IMR-90 (cell line): Measurements from ENCODE around the gene ARPP21. TPM values are rescaled to one million over a fixed set of nuclear protein-coding genes. Genes with fewer than 3 reads are reported as not detected.

Source experiments
- ATAC-seq: fragments of 200-7000 bp; cut with Tn5 transposase; 2 replicates; pipeline ENCODE4 v1.9.1; 2020; ENCODE audit warnings: low read depth, mild to moderate bottlenecking, moderate library complexity
- BruUV-seq: library from RNA; stranded (reverse); fragments of 400-500 nt; replicated peaks from 2 replicates; lab custom pipeline; 2021; lab: Mats Ljungman, UMichigan
- CTCF ChIA-PET: fragments of 300-600 bp; formaldehyde crosslinking; extraction: SDS; loops from one replicate; lab custom pipeline; 2021; ENCODE audit warnings: antibody characterized with exemption; lab: Yijun Ruan, JAX
- POLR2A ChIA-PET: fragments of 300-600 bp; sonication (Branson Sonifier 250); formaldehyde crosslinking; loops from one replicate; lab custom pipeline; 2022; ENCODE audit warnings: antibody characterized with exemption; ENCODE audit not compliant: unreplicated experiment; lab: Charles Lee
- DNase-seq: peaks from one replicate; pipeline ENCODE4 v3.0.0; 2013
- H2AFZ ChIP-seq: replicated peaks from 2 replicates; pipeline ENCODE3; 2013; ENCODE audit warnings: low read length, mild to moderate bottlenecking; ENCODE audit not compliant: poor library complexity
- H2AK5ac ChIP-seq: 2 replicates; pipeline ENCODE4 v1.6.1; 2013; ENCODE audit warnings: low read depth, low read length, inconsistent platforms
- H2AK9ac ChIP-seq: replicated peaks from 2 replicates; pipeline ENCODE3; 2013; ENCODE audit warnings: mild to moderate bottlenecking, low read depth, low read length, moderate library complexity; ENCODE audit not compliant: poor library complexity
- H2BK120ac ChIP-seq: 2 replicates; pipeline ENCODE4 v1.6.1; 2013; ENCODE audit warnings: low read depth, low read length, inconsistent platforms
- H2BK15ac ChIP-seq: 3 replicates; pipeline ENCODE4 v1.6.1; 2013; ENCODE audit warnings: low read depth, low read length, inconsistent platforms
- H2BK20ac ChIP-seq: 2 replicates; pipeline ENCODE4 v1.6.1; 2013; ENCODE audit warnings: low read depth, mild to moderate bottlenecking, inconsistent platforms, low read length, moderate library complexity
- H2BK5ac ChIP-seq: 2 replicates; pipeline ENCODE4 v1.6.1; 2013; ENCODE audit warnings: mild to moderate bottlenecking, low read depth, low read length, inconsistent platforms; ENCODE audit not compliant: poor library complexity, severe bottlenecking
- H3K14ac ChIP-seq: replicated peaks from 2 replicates; pipeline ENCODE4 v1.6.1; 2013; ENCODE audit warnings: low read depth, low read length, inconsistent platforms
- H3K18ac ChIP-seq: 2 replicates; pipeline ENCODE4 v1.6.1; 2013; ENCODE audit warnings: low read depth, low read length, control low read depth
- H3K23ac ChIP-seq: 2 replicates; pipeline ENCODE4 v1.6.1; 2013; ENCODE audit warnings: low read depth, low read length, inconsistent platforms
- H3K27ac ChIP-seq: 2 replicates; pipeline ENCODE4 v1.5.1; 2013; ENCODE audit warnings: mild to moderate bottlenecking, control low read depth, low read length; ENCODE audit not compliant: insufficient read depth
- H3K27me3 ChIP-seq: 2 replicates; pipeline ENCODE4 v1.6.1; 2013; ENCODE audit warnings: low read length; ENCODE audit not compliant: control insufficient read depth, insufficient read depth
- H3K36me3 ChIP-seq: 2 replicates; pipeline ENCODE4 v1.6.1; 2013; ENCODE audit warnings: low read length, mixed read lengths; ENCODE audit not compliant: control insufficient read depth, insufficient read depth
- H3K4ac ChIP-seq: 2 replicates; pipeline ENCODE4 v1.6.1; 2013; ENCODE audit warnings: low read depth, low read length, inconsistent platforms
- H3K4me1 ChIP-seq: 2 replicates; pipeline ENCODE4 v1.6.1; 2013; ENCODE audit warnings: low read length, mixed read lengths; ENCODE audit not compliant: control insufficient read depth, insufficient read depth
- H3K4me2 ChIP-seq: 2 replicates; pipeline ENCODE4 v1.6.1; 2013; ENCODE audit warnings: low read depth, mild to moderate bottlenecking, control low read depth, low read length, moderate library complexity
- H3K4me3 ChIP-seq: 2 replicates; pipeline ENCODE4 v1.5.1; 2013; ENCODE audit warnings: low read depth, mild to moderate bottlenecking, control low read depth, low read length, moderate library complexity; ENCODE audit not compliant: insufficient read depth
- H3K56ac ChIP-seq: 2 replicates; pipeline ENCODE4 v1.6.1; 2013; ENCODE audit warnings: low read length, inconsistent platforms; ENCODE audit not compliant: insufficient read depth; ENCODE audit errors: extremely low read depth
- H3K79me1 ChIP-seq, 2 experiments: 2 replicates each; pipeline ENCODE4 v1.6.1; 2013; ENCODE audit warnings: low read length in 2 of 2, inconsistent platforms in 1 of 2, low read depth in 1 of 2
- H3K9ac ChIP-seq: 2 replicates; pipeline ENCODE4 v1.6.1; 2013; ENCODE audit warnings: low read depth, low read length, control low read depth
- H3K9me1 ChIP-seq: 2 replicates; pipeline ENCODE4 v1.6.1; 2013; ENCODE audit warnings: low read length, inconsistent platforms; ENCODE audit not compliant: insufficient read depth
- H3K9me3 ChIP-seq: 2 replicates; pipeline ENCODE4 v1.6.1; 2013; ENCODE audit warnings: low read length; ENCODE audit not compliant: control insufficient read depth, insufficient read depth
- H4K20me1 ChIP-seq: 2 replicates; pipeline ENCODE4 v1.6.1; 2013; ENCODE audit warnings: low read length, inconsistent platforms; ENCODE audit not compliant: insufficient read depth
- H4K5ac ChIP-seq: 2 replicates; pipeline ENCODE4 v1.6.1; 2013; ENCODE audit warnings: mild to moderate bottlenecking, low read depth, low read length, control low read depth
- H4K8ac ChIP-seq, 2 experiments: 2 replicates each; pipeline ENCODE4 v1.6.1; 2013; ENCODE audit warnings: low read depth in 2 of 2, low read length in 2 of 2, control low read depth in 1 of 2, inconsistent platforms in 1 of 2
- H4K91ac ChIP-seq: 2 replicates; pipeline ENCODE4 v1.6.1; 2013; ENCODE audit warnings: low read depth, low read length, inconsistent platforms; ENCODE audit not compliant: insufficient read depth
- BHLHE40 ChIP-seq: fragments of 150-350 bp; IDR thresholded peaks from 2 replicates; pipeline ENCODE4 v1.6.1; 2016; ENCODE audit warnings: mild to moderate bottlenecking, low read depth, low read length
- RAD21 ChIP-seq: IDR thresholded peaks from 2 replicates; pipeline ENCODE4 v1.6.1; 2012; ENCODE audit warnings: low read length, improper control_type of control experiment
- RCOR1 ChIP-seq: IDR thresholded peaks from 2 replicates; pipeline ENCODE4 v1.6.1; 2012; ENCODE audit warnings: mild to moderate bottlenecking, low read length, improper control_type of control experiment; ENCODE audit not compliant: insufficient replicate concordance
- WGBS, 2 experiments: methylation state at CpG; one replicate each; pipeline versions ENCODE4 v1.1.5 to v1.1.7; 2013; ENCODE audit warnings: missing lambda C conversion rate in 2 of 2; ENCODE audit not compliant: insufficient read length in 1 of 2; ENCODE audit errors: extremely low coverage in 2 of 2; 5-methylcytosine and 5-hydroxymethylcytosine counted together
- dilution Hi-C: fragments of 300-500 bp; cut with HindIII; formaldehyde crosslinking; loops from one replicate; pipeline ENCODE4 v1.14.3; 2018; ENCODE audit warnings: low sequenced_read_pairs; ENCODE audit not compliant: unreplicated experiment
- in situ Hi-C: fragments of 300-500 bp; cut with MboI; formaldehyde crosslinking; loops from 3 replicates; pipeline ENCODE4 v1.14.3; 2019; ENCODE audit warnings: low sequenced_read_pairs, inconsistent platforms, mixed read lengths
- intact Hi-C: fragments of 100-400 bp; cut with micrococcal nuclease; formaldehyde crosslinking; loops from 2 replicates; pipeline ENCODE4 v1.10.0; 2022
- polyA plus RNA-seq, 3 experiments: library from polyadenylated mRNA; depleted of rRNA; stranded (reverse); fragments of >200 nt; gene quantifications; 2 replicates each; pipeline ENCODE4 v1.2.3, GENCODE V29; 2012; ENCODE audit warnings: low replicate concordance in 1 of 3
- total RNA-seq: library from RNA; depleted of rRNA; stranded (reverse); fragments of >200 nt; gene quantifications from 2 replicates; pipeline ENCODE4 v1.2.3, GENCODE V29; 2012
- TF ChIP-seq, protein P1 (sequence below): fragments of 150-350 bp; IDR thresholded peaks from 2 replicates; pipeline ENCODE4 v1.6.1; 2016; ENCODE audit warnings: low read depth, mild to moderate bottlenecking, low read length, moderate library complexity, borderline replicate concordance

ARPP21 gene
- total and polyA plus RNA-seq, 2 of the 4 experiments (the other 2 are of a cell fraction) = not detected

- H4K91ac ChIP-seq = no peak overlapping the region
- H3K56ac ChIP-seq = no peak overlapping the region
- H3K9me3 ChIP-seq = no peaks in the 10 kb centered on the region
- H3K4me3 ChIP-seq = no peak overlapping the region
- no peak overlapping the region for H2AFZ ChIP-seq
- H2BK120ac ChIP-seq = no peak overlapping the region
- H3K27ac ChIP-seq = no peak overlapping the region
- no peaks in the 10 kb centered on the region for H3K27me3 ChIP-seq
- no TSS peak for BruUV-seq
- no peaks in the 10 kb centered on the region for H3K36me3 ChIP-seq
- no peak overlapping the region for H2BK5ac ChIP-seq
- in situ Hi-C loops = no loop called here
- intact Hi-C loops = no loop called here
- POLR2A ChIA-PET = no interaction called here
- dilution Hi-C loops = no loop called here
- DNase-seq (no peak), ATAC-seq (no peak)
- TF ChIP-seq BHLHE40 = no peak
- TF ChIP-seq, protein P1, sequence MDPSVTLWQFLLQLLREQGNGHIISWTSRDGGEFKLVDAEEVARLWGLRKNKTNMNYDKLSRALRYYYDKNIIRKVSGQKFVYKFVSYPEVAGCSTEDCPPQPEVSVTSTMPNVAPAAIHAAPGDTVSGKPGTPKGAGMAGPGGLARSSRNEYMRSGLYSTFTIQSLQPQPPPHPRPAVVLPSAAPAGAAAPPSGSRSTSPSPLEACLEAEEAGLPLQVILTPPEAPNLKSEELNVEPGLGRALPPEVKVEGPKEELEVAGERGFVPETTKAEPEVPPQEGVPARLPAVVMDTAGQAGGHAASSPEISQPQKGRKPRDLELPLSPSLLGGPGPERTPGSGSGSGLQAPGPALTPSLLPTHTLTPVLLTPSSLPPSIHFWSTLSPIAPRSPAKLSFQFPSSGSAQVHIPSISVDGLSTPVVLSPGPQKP = no peak
- TF ChIP-seq RAD21 = no peak
- no peak for TF ChIP-seq RCOR1
- no peak overlapping the region for H3K18ac ChIP-seq
- H2BK20ac ChIP-seq = no peak overlapping the region
- H2AK9ac ChIP-seq = no peak overlapping the region
- H3K4ac ChIP-seq = no peak overlapping the region
- H3K9me1 ChIP-seq = no peaks in the 10 kb centered on the region
- no CpG with 5 or more reads among the region's 5 CpGs for WGBS, 2 experiments
- H3K79me1 ChIP-seq = no peaks in the 10 kb centered on the region
- CTCF ChIA-PET = interaction anchor here (0.6 kb wide), 1 partner anchor 84 kb away, joined by 3 read pairs; no protein-coding TSS in a partner anchor
- no peaks in the 10 kb centered on the region for H4K20me1 ChIP-seq
- H3K4me1 ChIP-seq = no peaks in the 10 kb centered on the region
- H2AK5ac ChIP-seq = no peak overlapping the region
- no peak overlapping the region for H3K14ac ChIP-seq
- H4K8ac ChIP-seq = no peak overlapping the region
- no peak overlapping the region for H3K4me2 ChIP-seq
- H2BK15ac ChIP-seq = no peak overlapping the region
- no peak overlapping the region for H3K9ac ChIP-seq
- H4K5ac ChIP-seq = no peak overlapping the region
- H3K23ac ChIP-seq = no peak overlapping the region
Observed at GRCh38 chr3:35677797-35678196, 38.5 kb downstream of the ARPP21 start.
